ENCODE measurements around the gene ATP6V0D1.

The ATP6V0D1 gene

DNA sequence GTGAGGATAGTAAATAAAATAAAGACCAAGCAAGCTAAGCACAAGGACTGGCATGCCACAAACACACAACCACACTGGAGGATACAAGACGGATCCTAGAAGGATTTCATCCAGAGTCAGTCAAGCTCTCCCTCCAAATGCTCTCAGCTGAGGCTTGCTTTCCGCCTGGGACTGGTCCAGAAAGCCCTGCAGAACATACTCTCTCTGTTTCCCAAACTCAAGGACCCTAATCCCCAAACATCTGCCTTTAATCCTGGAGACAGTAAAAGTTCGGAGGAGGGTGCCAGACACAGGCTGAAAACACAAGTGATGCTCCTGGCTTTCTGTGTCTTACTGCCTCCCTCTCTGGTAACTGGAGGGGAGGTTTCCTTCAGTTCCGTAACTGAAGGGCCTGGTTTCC lies 55.4 kb downstream of the ATP6V0D1 start:
- DNase-seq = no peak
- no peaks in the 10 kb centered on the region for H3K79me2 ChIP-seq (ENCODE audit: low read length)
- no peak overlapping the region for H3K9ac ChIP-seq (ENCODE audit: low read length)
- H4K20me1 ChIP-seq (ENCODE audit: insufficient read depth, low read length) = no peaks in the 10 kb centered on the region
- H3K4me3 ChIP-seq (ENCODE audit: low read length) = no peak overlapping the region
- no peak overlapping the region for H2AFZ ChIP-seq (ENCODE audit: low read length)
- no peak overlapping the region for H3K4me2 ChIP-seq (ENCODE audit: low read depth, low read length)
- no peaks in the 10 kb centered on the region for H3K36me3 ChIP-seq (replicated peaks; ENCODE audit: insufficient read depth, low read length)
- peaks cover 62% of the 10 kb centered on the region for H3K27me3 ChIP-seq (replicated peaks; ENCODE audit: insufficient read depth, low read length)
- H3F3A ChIP-seq (ENCODE audit: insufficient read depth, low read length) = no peaks in the 10 kb centered on the region
- H3K9me2 ChIP-seq (replicated peaks; ENCODE audit: insufficient read depth, low read length) = no peaks in the 10 kb centered on the region
- no peaks in the 10 kb centered on the region for H3K9me3 ChIP-seq (replicated peaks; ENCODE audit: insufficient read depth, low read length)
- no peak overlapping the region for H3K27ac ChIP-seq (ENCODE audit: low read length)
- TF ChIP-seq EZH2phosphoT487 (IDR thresholded peaks at IDR 0.05; ENCODE audit: low read length) (no peak), EZH2 (optimal IDR thresholded peaks at IDR 0.05; ENCODE audit: low read depth, low read length) (no peak)
- TF ChIP-seq, protein P1, sequence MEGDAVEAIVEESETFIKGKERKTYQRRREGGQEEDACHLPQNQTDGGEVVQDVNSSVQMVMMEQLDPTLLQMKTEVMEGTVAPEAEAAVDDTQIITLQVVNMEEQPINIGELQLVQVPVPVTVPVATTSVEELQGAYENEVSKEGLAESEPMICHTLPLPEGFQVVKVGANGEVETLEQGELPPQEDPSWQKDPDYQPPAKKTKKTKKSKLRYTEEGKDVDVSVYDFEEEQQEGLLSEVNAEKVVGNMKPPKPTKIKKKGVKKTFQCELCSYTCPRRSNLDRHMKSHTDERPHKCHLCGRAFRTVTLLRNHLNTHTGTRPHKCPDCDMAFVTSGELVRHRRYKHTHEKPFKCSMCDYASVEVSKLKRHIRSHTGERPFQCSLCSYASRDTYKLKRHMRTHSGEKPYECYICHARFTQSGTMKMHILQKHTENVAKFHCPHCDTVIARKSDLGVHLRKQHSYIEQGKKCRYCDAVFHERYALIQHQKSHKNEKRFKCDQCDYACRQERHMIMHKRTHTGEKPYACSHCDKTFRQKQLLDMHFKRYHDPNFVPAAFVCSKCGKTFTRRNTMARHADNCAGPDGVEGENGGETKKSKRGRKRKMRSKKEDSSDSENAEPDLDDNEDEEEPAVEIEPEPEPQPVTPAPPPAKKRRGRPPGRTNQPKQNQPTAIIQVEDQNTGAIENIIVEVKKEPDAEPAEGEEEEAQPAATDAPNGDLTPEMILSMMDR (IDR thresholded peaks at IDR 0.05; ENCODE audit: low read length) = no peak
- no peaks in the 10 kb centered on the region for H3K4me1 ChIP-seq (ENCODE audit: low read length)

DNA sequence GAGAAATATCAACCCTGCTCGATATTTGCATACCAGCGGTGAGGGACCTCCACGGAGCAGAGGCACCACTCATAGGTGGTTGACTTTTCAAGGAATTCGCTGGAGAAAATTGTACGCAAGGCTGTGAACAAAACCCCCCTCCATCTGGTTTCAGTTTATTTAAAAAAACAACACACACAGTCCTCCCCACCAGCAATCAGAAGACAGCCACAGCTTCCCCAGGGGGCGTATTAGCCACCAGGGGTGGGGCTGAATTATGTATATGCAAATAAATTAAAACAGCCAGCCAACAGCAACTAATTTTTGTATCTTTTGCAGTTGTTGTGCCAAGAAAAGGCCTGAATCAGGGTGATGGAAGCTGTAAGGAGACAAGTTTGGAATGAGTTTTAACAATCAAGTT lies 55.9 kb downstream of the ATP6V0D1 start:
- peaks cover 57% of the 10 kb centered on the region for H3K27me3 ChIP-seq (replicated peaks; ENCODE audit: insufficient read depth, low read length)
- no peaks in the 10 kb centered on the region for H3K36me3 ChIP-seq (replicated peaks; ENCODE audit: insufficient read depth, low read length)
- TF ChIP-seq EZH2phosphoT487 (IDR thresholded peaks at IDR 0.05; ENCODE audit: low read length) = no peak
- TF ChIP-seq, protein P1 (IDR thresholded peaks at IDR 0.05; ENCODE audit: low read length) = no peak
- no peak for TF ChIP-seq EZH2 (optimal IDR thresholded peaks at IDR 0.05; ENCODE audit: low read depth, low read length)
- H3K27ac ChIP-seq (ENCODE audit: low read length) = no peak overlapping the region
- no peaks in the 10 kb centered on the region for H3K9me3 ChIP-seq (replicated peaks; ENCODE audit: insufficient read depth, low read length)
- no peaks in the 10 kb centered on the region for H4K20me1 ChIP-seq (ENCODE audit: insufficient read depth, low read length)
- H3K4me1 ChIP-seq (ENCODE audit: low read length) = no peaks in the 10 kb centered on the region
- no peak overlapping the region for H3K4me3 ChIP-seq (ENCODE audit: low read length)
- no peak overlapping the region for H3K4me2 ChIP-seq (ENCODE audit: low read depth, low read length)
- no peaks in the 10 kb centered on the region for H3F3A ChIP-seq (ENCODE audit: insufficient read depth, low read length)
- DNase-seq = no peak
- no peak overlapping the region for H3K9ac ChIP-seq (ENCODE audit: low read length)
- H2AFZ ChIP-seq (ENCODE audit: low read length) = no peak overlapping the region
- H3K79me2 ChIP-seq (ENCODE audit: low read length) = no peaks in the 10 kb centered on the region
- H3K9me2 ChIP-seq (replicated peaks; ENCODE audit: insufficient read depth, low read length) = no peaks in the 10 kb centered on the region

DNA sequence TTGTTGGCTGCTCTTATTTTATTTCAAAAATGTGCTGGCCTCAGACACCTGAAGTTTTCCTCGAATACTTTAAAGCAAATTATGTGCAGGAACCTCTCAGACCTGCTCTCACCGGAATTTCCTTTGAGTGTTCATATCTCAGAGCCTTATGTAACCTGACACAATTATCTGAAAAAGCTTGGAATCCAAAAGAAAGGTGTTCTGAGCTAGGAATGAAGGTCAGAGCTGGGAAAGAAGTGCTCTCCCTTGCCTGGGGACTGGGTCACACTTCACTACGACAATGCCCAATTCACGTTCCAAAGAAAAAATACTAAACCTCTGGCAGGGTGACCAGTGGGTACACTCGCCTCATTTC lies 56.7 kb downstream of the ATP6V0D1 start:
- Histone ChIP-seq H3F3A (ENCODE audit: insufficient read depth, low read length) (no peaks in the 10 kb centered on the region), H3K9me3 (replicated peaks; ENCODE audit: insufficient read depth, low read length) (no peaks in the 10 kb centered on the region), H3K4me3 (ENCODE audit: low read length) (no peak overlapping the region), H3K36me3 (replicated peaks; ENCODE audit: insufficient read depth, low read length) (no peaks in the 10 kb centered on the region), H3K79me2 (ENCODE audit: low read length) (no peaks in the 10 kb centered on the region), H3K9ac (ENCODE audit: low read length) (no peak overlapping the region), H4K20me1 (ENCODE audit: insufficient read depth, low read length) (no peaks in the 10 kb centered on the region), H3K27ac (ENCODE audit: low read length) (no peak overlapping the region), H2AFZ (ENCODE audit: low read length) (no peak overlapping the region), H3K9me2 (replicated peaks; ENCODE audit: insufficient read depth, low read length) (no peaks in the 10 kb centered on the region), H3K4me2 (ENCODE audit: low read depth, low read length) (no peak overlapping the region), H3K27me3 (replicated peaks; ENCODE audit: insufficient read depth, low read length) (peaks cover 58% of the 10 kb centered on the region), H3K4me1 (ENCODE audit: low read length) (no peaks in the 10 kb centered on the region)
- DNase-seq = no peak
- TF ChIP-seq EZH2phosphoT487 (IDR thresholded peaks at IDR 0.05; ENCODE audit: low read length) = no peak
- TF ChIP-seq EZH2 (optimal IDR thresholded peaks at IDR 0.05; ENCODE audit: low read depth, low read length) = no peak
- TF ChIP-seq, protein P1 (IDR thresholded peaks at IDR 0.05; ENCODE audit: low read length) = no peak
